Cardiac fibroblast (primary cell): Measurements from ENCODE around the gene UQCC5.

Experiments
- DNase-seq, 2 donors: peaks; one replicate each; pipeline versions ENCODE4 v3.0.0 to v3.0.0-alpha.2; 2010; ENCODE audit warnings: low read depth in 2 of 2
- H3K4me3 ChIP-seq, 2 donors: replicated peaks in 1 of 2; 1 replicate in 1 of 2; 2 replicates in 1 of 2; pipeline ENCODE4 v1.5.1; 2011; ENCODE audit warnings: low read depth in 2 of 2, low read length in 2 of 2, mild to moderate bottlenecking in 2 of 2, moderate library complexity in 1 of 2
- CTCF ChIP-seq: IDR thresholded peaks from one replicate; pipeline ENCODE4 v1.5.1; 2011; ENCODE audit warnings: low read depth, mild to moderate bottlenecking, low read length, inconsistent platforms

Gene UQCC5

GRCh38 chr3:52518723-52519444 lies 17.5 kb upstream of the UQCC5 start:
- no peak for DNase-seq
- no peak for TF ChIP-seq CTCF
- peak overlapping the region in 1 of 2 donors; percentile 30 for H3K4me3 ChIP-seq

- no peak overlapping the region for H3K4me3 ChIP-seq
- DNase-seq, result no peak
- TF ChIP-seq CTCF, result no peak
Observed at GRCh38 chr3:52519445-52520140, 16.8 kb upstream of the UQCC5 start.

- no peak for DNase-seq
- H3K4me3 ChIP-seq, result no peak overlapping the region
- no peak for TF ChIP-seq CTCF
Observed at GRCh38 chr3:52520141-52520667, 16.2 kb upstream of the UQCC5 start.

- no peak overlapping the region for H3K4me3 ChIP-seq
- TF ChIP-seq CTCF, result no peak
- DNase-seq, result no peak
Observed at GRCh38 chr3:52520716-52521487, 15.5 kb upstream of the UQCC5 start.

DNA sequence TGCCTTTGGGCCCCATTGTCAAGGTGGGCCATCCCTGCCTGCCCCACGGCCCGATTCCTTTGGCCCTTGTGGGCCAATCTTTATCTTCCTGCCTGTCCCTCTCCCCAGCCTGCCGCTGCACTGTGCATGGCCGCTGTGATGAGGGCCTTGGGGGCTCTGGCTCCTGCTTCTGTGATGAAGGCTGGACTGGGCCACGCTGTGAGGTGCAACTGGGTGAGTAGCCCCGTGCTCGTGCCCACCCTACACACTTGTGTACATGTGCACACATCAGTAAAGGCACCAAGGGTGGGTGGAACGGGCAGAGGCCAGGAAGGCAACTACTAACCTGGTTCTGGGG lies 14.9 kb upstream of the UQCC5 start:
- DNase-seq, result no peak
- H3K4me3 ChIP-seq, result no peak overlapping the region
- TF ChIP-seq CTCF, result no peak

DNA sequence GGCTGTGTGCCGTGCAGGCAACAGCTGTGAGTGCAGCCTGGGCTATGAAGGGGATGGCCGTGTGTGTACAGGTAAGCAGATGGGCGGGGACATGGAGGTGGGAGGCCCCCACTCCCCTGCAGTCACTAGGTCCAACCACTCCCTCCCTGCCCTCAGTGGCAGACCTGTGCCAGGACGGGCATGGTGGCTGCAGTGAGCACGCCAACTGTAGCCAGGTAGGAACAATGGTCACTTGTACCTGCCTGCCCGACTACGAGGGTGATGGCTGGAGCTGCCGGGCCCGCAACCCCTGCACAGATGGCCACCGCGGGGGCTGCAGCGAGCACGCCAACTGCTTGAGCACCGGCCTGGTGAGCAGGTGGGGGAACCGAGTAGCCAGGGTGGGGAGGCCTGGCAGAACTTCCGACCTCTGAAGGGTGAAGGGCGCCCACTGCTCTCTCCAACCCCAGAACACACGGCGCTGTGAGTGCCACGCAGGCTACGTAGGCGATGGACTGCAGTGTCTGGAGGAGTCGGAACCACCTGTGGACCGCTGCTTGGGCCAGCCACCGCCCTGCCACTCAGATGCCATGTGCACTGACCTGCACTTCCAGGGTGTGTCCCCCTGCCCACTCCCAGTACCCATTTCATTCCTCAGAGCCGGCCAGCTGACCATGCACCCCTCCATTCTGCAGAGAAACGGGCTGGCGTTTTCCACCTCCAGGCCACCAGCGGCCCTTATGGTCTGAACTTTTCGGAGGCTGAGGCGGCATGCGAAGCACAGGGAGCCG lies 14.3 kb upstream of the UQCC5 start:
- no peak for TF ChIP-seq CTCF
- no peak overlapping the region for H3K4me3 ChIP-seq
- no peak for DNase-seq
